Liver (tissue), 9 donors: Measurements from ENCODE around the gene NKAIN2. TPM values are rescaled to one million over a fixed set of nuclear protein-coding genes. Genes with fewer than 3 reads are reported as not detected.

Experiments
- DNase-seq: peaks from one replicate; pipeline ENCODE4 v3.0.0-alpha.2; 2017; ENCODE audit warnings: low spot score
- H3K27ac ChIP-seq, 2 donors: one replicate each; pipeline ENCODE4 v1.7.0; 2013; ENCODE audit warnings: inconsistent platforms in 2 of 2, low read length in 2 of 2, control low read depth in 1 of 2, low read depth in 1 of 2, mild to moderate bottlenecking in 1 of 2
- H3K27me3 ChIP-seq, 4 donors: one replicate each; pipeline versions ENCODE4 v1.6.1 to v1.7.0; 2013; ENCODE audit warnings: low read length in 3 of 4, inconsistent platforms in 1 of 4, mild to moderate bottlenecking in 1 of 4, moderate library complexity in 1 of 4; ENCODE audit not compliant: control insufficient read depth in 4 of 4, insufficient read depth in 4 of 4
- H3K36me3 ChIP-seq, 4 donors: one replicate each; pipeline versions ENCODE4 v1.6.1 to v1.7.0; 2013; ENCODE audit warnings: low read length in 3 of 4, mild to moderate bottlenecking in 3 of 4, low read depth in 1 of 4, moderate library complexity in 1 of 4; ENCODE audit not compliant: control insufficient read depth in 4 of 4, insufficient read depth in 3 of 4
- H3K4me1 ChIP-seq, 4 donors: one replicate each; pipeline versions ENCODE4 v1.6.1 to v1.7.0; 2013; ENCODE audit warnings: low read length in 3 of 4, mild to moderate bottlenecking in 3 of 4, moderate library complexity in 1 of 4; ENCODE audit not compliant: control insufficient read depth in 4 of 4, insufficient read depth in 4 of 4
- H3K4me3 ChIP-seq, 3 donors: one replicate each; pipeline versions ENCODE4 v1.6.1 to v1.7.0; 2013; ENCODE audit warnings: low read length in 3 of 3, control low read depth in 1 of 3, low read depth in 1 of 3, mild to moderate bottlenecking in 1 of 3
- H3K9ac ChIP-seq, 2 donors: one replicate each; pipeline ENCODE4 v1.7.0; 2013; ENCODE audit warnings: low read length in 2 of 2, mild to moderate bottlenecking in 2 of 2, moderate library complexity in 2 of 2, control low read depth in 1 of 2, low read depth in 1 of 2
- H3K9me3 ChIP-seq, 4 donors: one replicate each; pipeline versions ENCODE4 v1.6.1 to v1.7.0; 2013; ENCODE audit warnings: low read length in 3 of 4; ENCODE audit not compliant: control insufficient read depth in 4 of 4
- EGR1 ChIP-seq, 2 donors: IDR thresholded peaks; 2 replicates each; pipeline ENCODE4 v1.6.1; 2016 to 2018; ENCODE audit warnings: antibody characterized with exemption in 2 of 2, low read depth in 2 of 2
- FOXA1 ChIP-seq: IDR thresholded peaks from 2 replicates; pipeline ENCODE4 v1.6.1; 2016; ENCODE audit warnings: antibody characterized with exemption
- FOXA2 ChIP-seq: IDR thresholded peaks from 2 replicates; pipeline ENCODE4 v1.6.1; 2016; ENCODE audit warnings: antibody characterized with exemption
- GABPA ChIP-seq, 2 donors: IDR thresholded peaks in 1 of 2; conservative IDR thresholded peaks in 1 of 2; 2 replicates each; pipeline ENCODE4 v1.6.1; 2016; ENCODE audit warnings: antibody characterized with exemption in 2 of 2, mild to moderate bottlenecking in 1 of 2, moderate library complexity in 1 of 2
- HNF4A ChIP-seq, 2 donors: conservative IDR thresholded peaks; 2 replicates each; pipeline ENCODE4 v1.6.1; 2016; ENCODE audit warnings: antibody characterized with exemption in 2 of 2, mild to moderate bottlenecking in 2 of 2
- HNF4G ChIP-seq: IDR thresholded peaks from 2 replicates; pipeline ENCODE4 v1.6.1; 2016; ENCODE audit warnings: antibody characterized with exemption
- JUND ChIP-seq, 2 donors: IDR thresholded peaks; 2 replicates each; pipeline ENCODE4 v1.6.1; 2016; ENCODE audit warnings: antibody characterized with exemption in 2 of 2
- NR2F2 ChIP-seq: IDR thresholded peaks from 2 replicates; pipeline ENCODE4 v1.6.1; 2016; ENCODE audit warnings: antibody characterized with exemption
- RAD21 ChIP-seq, 2 donors: IDR thresholded peaks; 2 replicates each; pipeline ENCODE4 v1.6.1; 2016; ENCODE audit warnings: antibody characterized with exemption in 2 of 2, mild to moderate bottlenecking in 2 of 2
- RXRA ChIP-seq, 2 donors: IDR thresholded peaks; 2 replicates each; pipeline ENCODE4 v1.6.1; 2017 to 2018; ENCODE audit warnings: antibody characterized with exemption in 2 of 2, mild to moderate bottlenecking in 1 of 2
- SP1 ChIP-seq: IDR thresholded peaks from 2 replicates; pipeline ENCODE4 v1.6.1; 2018; ENCODE audit warnings: antibody characterized with exemption, mild to moderate bottlenecking
- TAF1 ChIP-seq: conservative IDR thresholded peaks from 2 replicates; pipeline ENCODE4 v1.6.1; 2016; ENCODE audit warnings: antibody characterized with exemption, mild to moderate bottlenecking
- YY1 ChIP-seq: IDR thresholded peaks from 2 replicates; pipeline ENCODE4 v1.6.1; 2016; ENCODE audit warnings: antibody characterized with exemption, mild to moderate bottlenecking
- WGBS: extraction: QIAGEN DNeasy Blood & Tissue Kit; methylation state at CpG from one replicate; pipeline ENCODE4 v1.1.7; 2013; 5-methylcytosine and 5-hydroxymethylcytosine counted together
- polyA plus RNA-seq, 2 donors: library from polyadenylated mRNA; stranded (reverse) in 1 of 2; unstranded in 1 of 2; fragments of 200-250 nt in 1 of 2; fragments of >200 nt in 1 of 2; fragmentation: Nextera tagmentation in 1 of 2; extraction: Ambion mirVana in 1 of 2; gene quantifications; one replicate each; pipeline versions ENCODE4 v1.2.1 to v1.2.3, GENCODE V29; 2013 to 2015
- total RNA-seq, 2 donors: library from RNA; depleted of rRNA; stranded (reverse); fragments of >200 nt; gene quantifications; one replicate each; pipeline ENCODE4 v1.2.3, GENCODE V29; 2014
- TF ChIP-seq, protein P1 (sequence below): IDR thresholded peaks from 2 replicates; pipeline ENCODE4 v1.6.1; 2016; ENCODE audit warnings: antibody characterized with exemption
- TF ChIP-seq, protein P2 (sequence below): IDR thresholded peaks from 2 replicates; pipeline ENCODE4 v1.6.1; 2016; ENCODE audit warnings: antibody characterized with exemption, mild to moderate bottlenecking
- TF ChIP-seq, protein P3 (sequence below): IDR thresholded peaks from 2 replicates; pipeline ENCODE4 v1.6.1; 2016; ENCODE audit warnings: antibody characterized with exemption
- TF ChIP-seq, protein P4 (sequence below): fragments of 150-350 bp; IDR thresholded peaks from 2 replicates; pipeline ENCODE4 v1.5.1; 2017; ENCODE audit warnings: improper control_type of control experiment, low read depth, low read length; ENCODE audit not compliant: missing input control
- TF ChIP-seq, protein P5 (sequence below): IDR thresholded peaks from 2 replicates; pipeline ENCODE4 v1.6.1; 2016; ENCODE audit warnings: antibody characterized with exemption
- donor health status: healthy.
- donor health status: healthy.
- donor health status: healthy.
- donor health status: healthy.
- donor health status: healthy.

The NKAIN2 gene
- total and polyA plus RNA-seq, 4 donors, result 0.05 to 0.14 TPM; not detected in 2

DNA sequence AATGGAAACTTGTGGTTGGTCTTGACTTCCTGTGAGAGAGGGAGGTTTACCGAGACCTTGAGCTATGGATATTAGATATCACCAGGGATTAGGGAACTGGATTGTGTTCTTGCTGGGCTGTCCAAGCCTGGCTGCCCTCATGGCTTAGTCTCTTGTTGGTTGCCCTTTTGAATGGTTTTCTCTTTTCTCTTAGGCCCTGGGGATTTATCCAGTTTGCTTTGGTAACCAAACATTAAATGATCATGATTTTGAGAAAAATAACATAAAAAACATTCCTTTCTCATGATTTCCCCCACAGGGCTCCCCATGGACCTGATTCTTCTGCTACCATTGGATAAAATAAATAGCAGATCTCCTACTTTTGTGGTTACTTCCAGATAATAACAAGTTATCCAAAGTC is 852.2 kb downstream of the NKAIN2 start:
- TF ChIP-seq, protein P1, sequence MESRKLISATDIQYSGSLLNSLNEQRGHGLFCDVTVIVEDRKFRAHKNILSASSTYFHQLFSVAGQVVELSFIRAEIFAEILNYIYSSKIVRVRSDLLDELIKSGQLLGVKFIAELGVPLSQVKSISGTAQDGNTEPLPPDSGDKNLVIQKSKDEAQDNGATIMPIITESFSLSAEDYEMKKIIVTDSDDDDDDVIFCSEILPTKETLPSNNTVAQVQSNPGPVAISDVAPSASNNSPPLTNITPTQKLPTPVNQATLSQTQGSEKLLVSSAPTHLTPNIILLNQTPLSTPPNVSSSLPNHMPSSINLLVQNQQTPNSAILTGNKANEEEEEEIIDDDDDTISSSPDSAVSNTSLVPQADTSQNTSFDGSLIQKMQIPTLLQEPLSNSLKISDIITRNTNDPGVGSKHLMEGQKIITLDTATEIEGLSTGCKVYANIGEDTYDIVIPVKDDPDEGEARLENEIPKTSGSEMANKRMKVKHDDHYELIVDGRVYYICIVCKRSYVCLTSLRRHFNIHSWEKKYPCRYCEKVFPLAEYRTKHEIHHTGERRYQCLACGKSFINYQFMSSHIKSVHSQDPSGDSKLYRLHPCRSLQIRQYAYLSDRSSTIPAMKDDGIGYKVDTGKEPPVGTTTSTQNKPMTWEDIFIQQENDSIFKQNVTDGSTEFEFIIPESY, result no peak
- TF ChIP-seq FOXA1 (no peak), FOXA2 (no peak), YY1 (no peak), GABPA (IDR thresholded peaks at IDR 0.05 in 1 of 2, conservative IDR thresholded peaks at IDR 0.05 in 1 of 2) (no peak), HNF4G (no peak), TAF1 (no peak), SP1 (no peak), RXRA (IDR thresholded peaks at IDR 0.05) (no peak), NR2F2 (no peak), JUND (IDR thresholded peaks at IDR 0.05) (no peak), HNF4A (conservative IDR thresholded peaks at IDR 0.05) (no peak), RAD21 (IDR thresholded peaks at IDR 0.05) (no peak), EGR1 (IDR thresholded peaks at IDR 0.05; ENCODE audit: low read depth in 2 of 2) (no peak)
- TF ChIP-seq, protein P2, sequence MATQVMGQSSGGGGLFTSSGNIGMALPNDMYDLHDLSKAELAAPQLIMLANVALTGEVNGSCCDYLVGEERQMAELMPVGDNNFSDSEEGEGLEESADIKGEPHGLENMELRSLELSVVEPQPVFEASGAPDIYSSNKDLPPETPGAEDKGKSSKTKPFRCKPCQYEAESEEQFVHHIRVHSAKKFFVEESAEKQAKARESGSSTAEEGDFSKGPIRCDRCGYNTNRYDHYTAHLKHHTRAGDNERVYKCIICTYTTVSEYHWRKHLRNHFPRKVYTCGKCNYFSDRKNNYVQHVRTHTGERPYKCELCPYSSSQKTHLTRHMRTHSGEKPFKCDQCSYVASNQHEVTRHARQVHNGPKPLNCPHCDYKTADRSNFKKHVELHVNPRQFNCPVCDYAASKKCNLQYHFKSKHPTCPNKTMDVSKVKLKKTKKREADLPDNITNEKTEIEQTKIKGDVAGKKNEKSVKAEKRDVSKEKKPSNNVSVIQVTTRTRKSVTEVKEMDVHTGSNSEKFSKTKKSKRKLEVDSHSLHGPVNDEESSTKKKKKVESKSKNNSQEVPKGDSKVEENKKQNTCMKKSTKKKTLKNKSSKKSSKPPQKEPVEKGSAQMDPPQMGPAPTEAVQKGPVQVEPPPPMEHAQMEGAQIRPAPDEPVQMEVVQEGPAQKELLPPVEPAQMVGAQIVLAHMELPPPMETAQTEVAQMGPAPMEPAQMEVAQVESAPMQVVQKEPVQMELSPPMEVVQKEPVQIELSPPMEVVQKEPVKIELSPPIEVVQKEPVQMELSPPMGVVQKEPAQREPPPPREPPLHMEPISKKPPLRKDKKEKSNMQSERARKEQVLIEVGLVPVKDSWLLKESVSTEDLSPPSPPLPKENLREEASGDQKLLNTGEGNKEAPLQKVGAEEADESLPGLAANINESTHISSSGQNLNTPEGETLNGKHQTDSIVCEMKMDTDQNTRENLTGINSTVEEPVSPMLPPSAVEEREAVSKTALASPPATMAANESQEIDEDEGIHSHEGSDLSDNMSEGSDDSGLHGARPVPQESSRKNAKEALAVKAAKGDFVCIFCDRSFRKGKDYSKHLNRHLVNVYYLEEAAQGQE, result no peak
- TF ChIP-seq, protein P3, sequence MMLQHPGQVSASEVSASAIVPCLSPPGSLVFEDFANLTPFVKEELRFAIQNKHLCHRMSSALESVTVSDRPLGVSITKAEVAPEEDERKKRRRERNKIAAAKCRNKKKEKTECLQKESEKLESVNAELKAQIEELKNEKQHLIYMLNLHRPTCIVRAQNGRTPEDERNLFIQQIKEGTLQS, result no peak
- TF ChIP-seq, protein P4, sequence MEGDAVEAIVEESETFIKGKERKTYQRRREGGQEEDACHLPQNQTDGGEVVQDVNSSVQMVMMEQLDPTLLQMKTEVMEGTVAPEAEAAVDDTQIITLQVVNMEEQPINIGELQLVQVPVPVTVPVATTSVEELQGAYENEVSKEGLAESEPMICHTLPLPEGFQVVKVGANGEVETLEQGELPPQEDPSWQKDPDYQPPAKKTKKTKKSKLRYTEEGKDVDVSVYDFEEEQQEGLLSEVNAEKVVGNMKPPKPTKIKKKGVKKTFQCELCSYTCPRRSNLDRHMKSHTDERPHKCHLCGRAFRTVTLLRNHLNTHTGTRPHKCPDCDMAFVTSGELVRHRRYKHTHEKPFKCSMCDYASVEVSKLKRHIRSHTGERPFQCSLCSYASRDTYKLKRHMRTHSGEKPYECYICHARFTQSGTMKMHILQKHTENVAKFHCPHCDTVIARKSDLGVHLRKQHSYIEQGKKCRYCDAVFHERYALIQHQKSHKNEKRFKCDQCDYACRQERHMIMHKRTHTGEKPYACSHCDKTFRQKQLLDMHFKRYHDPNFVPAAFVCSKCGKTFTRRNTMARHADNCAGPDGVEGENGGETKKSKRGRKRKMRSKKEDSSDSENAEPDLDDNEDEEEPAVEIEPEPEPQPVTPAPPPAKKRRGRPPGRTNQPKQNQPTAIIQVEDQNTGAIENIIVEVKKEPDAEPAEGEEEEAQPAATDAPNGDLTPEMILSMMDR, result no peak
- TF ChIP-seq, protein P5, sequence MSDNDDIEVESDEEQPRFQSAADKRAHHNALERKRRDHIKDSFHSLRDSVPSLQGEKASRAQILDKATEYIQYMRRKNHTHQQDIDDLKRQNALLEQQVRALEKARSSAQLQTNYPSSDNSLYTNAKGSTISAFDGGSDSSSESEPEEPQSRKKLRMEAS, result no peak
- Histone ChIP-seq H3K36me3 (no peaks in the 10 kb centered on the region), H3K27ac (no peak overlapping the region), H3K4me1 (no peaks in the 10 kb centered on the region), H3K4me3 (no peak overlapping the region), H3K9ac (no peak overlapping the region), H3K27me3 (no peaks in the 10 kb centered on the region), H3K9me3 (no peaks in the 10 kb centered on the region)
- WGBS, result 78% methylated on average over 1 of the region's 1 CpG
- DNase-seq, result no peak

DNA sequence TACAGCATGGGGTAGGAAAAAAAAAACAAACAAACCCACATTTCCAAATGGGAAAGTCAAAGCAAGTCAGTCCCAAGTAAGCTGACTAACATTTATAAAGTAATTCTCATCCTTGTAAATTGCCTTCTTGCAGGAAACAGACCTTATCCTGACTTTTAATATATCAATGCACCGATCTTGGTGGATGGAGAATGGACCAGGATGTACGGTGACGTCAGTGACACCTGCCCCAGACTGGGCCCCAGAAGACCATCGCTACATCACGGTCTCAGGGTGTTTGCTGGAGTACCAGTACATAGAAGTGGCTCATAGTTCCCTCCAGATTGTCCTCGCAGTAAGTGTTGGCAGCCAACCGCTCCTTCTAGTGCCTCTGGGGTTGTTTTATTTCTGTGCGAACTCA is 854.4 kb downstream of the NKAIN2 start:
- Histone ChIP-seq H3K36me3 (no peaks in the 10 kb centered on the region), H3K27me3 (no peaks in the 10 kb centered on the region), H3K9me3 (no peaks in the 10 kb centered on the region), H3K4me3 (no peak overlapping the region), H3K4me1 (no peaks in the 10 kb centered on the region), H3K27ac (no peak overlapping the region), H3K9ac (no peak overlapping the region)
- DNase-seq, result no peak
- WGBS, result 90% methylated on average over 8 of the region's 8 CpGs
- TF ChIP-seq GABPA (IDR thresholded peaks at IDR 0.05 in 1 of 2, conservative IDR thresholded peaks at IDR 0.05 in 1 of 2), result no peak
- no peak for TF ChIP-seq HNF4A (conservative IDR thresholded peaks at IDR 0.05)
- TF ChIP-seq, protein P2, result no peak
- TF ChIP-seq YY1, result no peak
- TF ChIP-seq EGR1 (IDR thresholded peaks at IDR 0.05; ENCODE audit: low read depth in 2 of 2), result no peak
- TF ChIP-seq HNF4G, result no peak
- TF ChIP-seq, protein P1, result no peak
- TF ChIP-seq NR2F2, result no peak
- TF ChIP-seq, protein P3, result no peak
- no peak for TF ChIP-seq JUND (IDR thresholded peaks at IDR 0.05)
- no peak for TF ChIP-seq RAD21 (IDR thresholded peaks at IDR 0.05)
